K562 (cell line): ENCODE data around the gene TFCP2L1. TPM values are rescaled to one million over a fixed set of nuclear protein-coding genes. Genes with fewer than 3 reads are reported as not detected.

ENCODE experiments used
- ATAC-seq: fragments of 200-7000 bp; cut with Tn5 transposase; 3 replicates; pipeline ENCODE4 v1.9.1; 2020; ENCODE audit warnings: moderate library complexity
- BruUV-seq: library from RNA; stranded (reverse); fragments of 400-500 nt; replicated peaks from 2 replicates; lab custom pipeline; 2021; lab: Mats Ljungman, UMichigan
- CTCF ChIA-PET: fragments of 300-600 bp; formaldehyde crosslinking; extraction: SDS; loops from one replicate; lab custom pipeline; 2021; ENCODE audit warnings: low intra/inter-chr PET ratio; lab: Yijun Ruan, JAX
- POLR2A ChIA-PET: fragments of 300-600, 350-650 bp; sonication (Branson Sonifier 250); formaldehyde crosslinking; extraction: SDS; loops from one replicate; lab custom pipeline; 2021; ENCODE audit warnings: antibody characterized with exemption, inconsistent platforms; lab: Yijun Ruan, JAX
- DNase-seq, 4 experiments: peaks; one replicate each; pipeline versions ENCODE4 v3.0.0 to v3.0.0-alpha.2; 2011 to 2018; ENCODE audit warnings: low spot score in 3 of 4, mixed read lengths in 3 of 4; ENCODE audit errors: extremely low read depth in 1 of 4
- FAIRE-seq: peaks from 2 replicates; lab custom pipeline; 2011; peaks lifted over from hg19 to GRCh38; lab: Jason Lieb, UNC
- H2AFZ ChIP-seq: 2 replicates; pipeline ENCODE4 v1.6.0; 2011; ENCODE audit warnings: low read depth, low read length, control low read depth, inconsistent platforms
- H3K27ac ChIP-seq: fragments of 200-600 bp; 3 replicates; pipeline ENCODE4 v1.8.0; 2011; ENCODE audit warnings: low read depth, mild to moderate bottlenecking, control low read depth, inconsistent platforms, low read length, moderate library complexity, mixed read lengths; ENCODE audit errors: extremely low read depth
- H3K27me3 ChIP-seq, 2 experiments: fragments of 300-600 bp in 1 of 2; 2 replicates in 1 of 2; 3 replicates in 1 of 2; pipeline versions ENCODE4 v1.6.0 to v1.8.0; 2011; ENCODE audit warnings: inconsistent platforms in 2 of 2, low read length in 2 of 2, mild to moderate bottlenecking in 1 of 2, mixed read lengths in 1 of 2, moderate library complexity in 1 of 2; ENCODE audit not compliant: control insufficient read depth in 2 of 2, insufficient read depth in 2 of 2
- H3K36me3 ChIP-seq: fragments of 300-600 bp; 3 replicates; pipeline ENCODE4 v1.8.0; 2011; ENCODE audit warnings: mild to moderate bottlenecking, low read length, inconsistent platforms; ENCODE audit not compliant: control insufficient read depth, insufficient read depth
- H3K4me1 ChIP-seq, 2 experiments: fragments of 200-600 bp in 1 of 2; replicated peaks in 1 of 2; 2 replicates in 1 of 2; 3 replicates in 1 of 2; pipeline versions ENCODE4 v1.5.1 to v1.8.0; 2011; ENCODE audit warnings: inconsistent platforms in 2 of 2, low read length in 2 of 2, mild to moderate bottlenecking in 1 of 2, mixed read lengths in 1 of 2, moderate library complexity in 1 of 2; ENCODE audit not compliant: control insufficient read depth in 2 of 2, insufficient read depth in 2 of 2
- H3K4me2 ChIP-seq: 2 replicates; pipeline ENCODE4 v1.6.1; 2011; ENCODE audit warnings: low read length, control low read depth, inconsistent platforms, mixed read lengths; ENCODE audit not compliant: insufficient read depth
- H3K4me3 ChIP-seq: fragments of 200-600 bp; sonication (generic), shearing (Covaris generic); 2 replicates; pipeline ENCODE4 v1.5.1; 2016; ENCODE audit warnings: control low read depth, inconsistent platforms
- H3K79me2 ChIP-seq: fragments of 200-600 bp; 3 replicates; pipeline ENCODE4 v1.8.0; 2011; ENCODE audit warnings: low read length, inconsistent platforms; ENCODE audit not compliant: control insufficient read depth, insufficient read depth
- H3K9ac ChIP-seq, 2 experiments: 2 replicates each; pipeline versions ENCODE4 v1.6.0 to v1.6.1; 2011; ENCODE audit warnings: low read depth in 2 of 2, low read length in 2 of 2, control low read depth in 1 of 2, inconsistent platforms in 1 of 2, mild to moderate bottlenecking in 1 of 2, mixed read lengths in 1 of 2; ENCODE audit not compliant: insufficient read depth in 1 of 2
- H3K9me1 ChIP-seq: one replicate; pipeline ENCODE4 v1.6.0; 2011; ENCODE audit warnings: inconsistent platforms, mild to moderate bottlenecking, low read length, moderate library complexity; ENCODE audit not compliant: control insufficient read depth, insufficient read depth
- H3K9me3 ChIP-seq: replicated peaks from 2 replicates; pipeline ENCODE4 v1.5.1; 2011; ENCODE audit warnings: low read depth, low read length, inconsistent platforms; ENCODE audit not compliant: control insufficient read depth, insufficient read depth
- H4K20me1 ChIP-seq: replicated peaks from 2 replicates; pipeline ENCODE4 v1.6.1; 2011; ENCODE audit warnings: low read length, inconsistent platforms, mixed read lengths; ENCODE audit not compliant: control insufficient read depth, insufficient read depth
- ARID3A ChIP-seq: IDR thresholded peaks from 2 replicates; pipeline ENCODE4 v1.6.1; 2012; ENCODE audit warnings: low read depth, low read length, improper control_type of control experiment, borderline replicate concordance
- ATF1 ChIP-seq, 2 experiments: fragments of 450-650 bp in 1 of 2; IDR thresholded peaks; 2 replicates each; pipeline ENCODE4 v1.6.1; 2016; ENCODE audit warnings: missing compliant biosample characterization in 1 of 2, missing genetic modification characterization in 1 of 2
- ATF3 ChIP-seq, 2 experiments: fragments of 450-650 bp in 1 of 2; sonication (generic) in 1 of 2; formaldehyde crosslinking in 1 of 2; IDR thresholded peaks in 1 of 2; conservative IDR thresholded peaks in 1 of 2; 2 replicates each; pipeline versions ENCODE4 v1.6.1 to v1.8.1; 2016 to 2023; ENCODE audit warnings: mild to moderate bottlenecking in 2 of 2, moderate library complexity in 2 of 2, inconsistent platforms in 1 of 2, missing genetic modification reagents in 1 of 2
- FOXK2 ChIP-seq, 2 experiments: fragments of 450-650 bp; IDR thresholded peaks in 1 of 2; conservative IDR thresholded peaks in 1 of 2; 2 replicates each; pipeline ENCODE4 v1.6.1; 2016; ENCODE audit warnings: low read depth in 2 of 2, mild to moderate bottlenecking in 1 of 2
- FUS ChIP-seq: fragments of 200-400 bp; formaldehyde crosslinking; optimal IDR thresholded peaks from 2 replicates; pipeline ENCODE3; 2017; ENCODE audit warnings: low read depth, low read length
- SMC3 ChIP-seq: conservative IDR thresholded peaks from 2 replicates; pipeline ENCODE4 v1.6.1; 2011; ENCODE audit warnings: low read depth, low read length, improper control_type of control experiment; ENCODE audit not compliant: insufficient read depth
- SPI1 ChIP-seq: IDR thresholded peaks from 2 replicates; pipeline ENCODE4 v1.6.1; 2011; ENCODE audit warnings: low read depth, low read length, control low read depth, borderline replicate concordance
- ZNF197 ChIP-seq: fragments of 200-800 bp; sonication (Bioruptor generic); IDR thresholded peaks from 2 replicates; pipeline ENCODE4 v1.6.1; 2016; ENCODE audit warnings: low read depth, missing genetic modification characterization, missing compliant biosample characterization
- ZNF431 ChIP-seq: sonication (generic); formaldehyde crosslinking; IDR thresholded peaks from 2 replicates; pipeline ENCODE4 v1.8.0; 2022; ENCODE audit warnings: mild to moderate bottlenecking, missing genetic modification reagents
- ZNF696 ChIP-seq: fragments of 250-450 bp; sonication (Bioruptor Pico); conservative IDR thresholded peaks from 2 replicates; pipeline ENCODE4 v1.4.0; 2020; ENCODE audit warnings: mild to moderate bottlenecking, moderate library complexity
- WGBS: fragments of 100-300 bp; shearing (Covaris generic); methylation state at CpG from one replicate; pipeline ENCODE4 v1.1.6; 2016; ENCODE audit warnings: low coverage, mixed read lengths; ENCODE audit not compliant: insufficient coverage; ENCODE audit errors: missing lambda C conversion rate; 5-methylcytosine and 5-hydroxymethylcytosine counted together
- in situ Hi-C: fragments of 300-500 bp; cut with MboI; formaldehyde crosslinking; loops from 4 replicates; pipeline ENCODE4 v1.15.0; 2018; ENCODE audit warnings: inconsistent platforms, mixed read lengths
- intact Hi-C: fragments of 100-400 bp; cut with micrococcal nuclease; formaldehyde crosslinking; loops from 2 replicates; pipeline ENCODE4 v1.14.2; 2022
- polyA plus RNA-seq, 8 experiments: library from polyadenylated mRNA; depleted of rRNA in 4 of 8; stranded (reverse) in 5 of 8; unstranded in 3 of 8; fragments of >200 nt; fragmentation: Nextera tagmentation in 2 of 8; fragmentation: Illumina TruSeq in 1 of 8; extraction: Ambion mirVana in 2 of 8; extraction: Trizol in 1 of 8; gene quantifications; 2 replicates each; pipeline versions ENCODE4 v1.2.1 to v1.2.3, GENCODE V29; 2011 to 2014; ENCODE audit warnings: inconsistent platforms in 1 of 8, missing spikeins in 1 of 8
- total RNA-seq, 7 experiments: library from RNA; depleted of rRNA in 6 of 7; stranded (reverse); fragments of >200 nt in 6 of 7; fragmentation: Illumina TruSeq in 2 of 7; extraction: Trizol in 2 of 7; gene quantifications; 2 replicates each; pipeline versions ENCODE4 v1.2.1 to v1.2.3, GENCODE V29; 2011 to 2021; ENCODE audit warnings: low replicate concordance in 1 of 7
- TF ChIP-seq, protein P1 (sequence below): fragments of 450-650 bp; conservative IDR thresholded peaks from 2 replicates; pipeline ENCODE4 v1.6.1; 2016; ENCODE audit warnings: missing genetic modification characterization, low read depth, mild to moderate bottlenecking, missing compliant biosample characterization, moderate library complexity
- TF ChIP-seq, protein P2 (sequence below), 2 experiments: IDR thresholded peaks; 2 replicates each; pipeline ENCODE4 v1.6.1; 2011; ENCODE audit warnings: borderline replicate concordance in 1 of 2, control low read depth in 1 of 2, low read depth in 1 of 2, low read length in 1 of 2, mild to moderate bottlenecking in 1 of 2, mixed read lengths in 1 of 2, moderate library complexity in 1 of 2; ENCODE audit not compliant: insufficient read depth in 1 of 2, insufficient read length in 1 of 2, poor library complexity in 1 of 2, severe bottlenecking in 1 of 2; ENCODE audit errors: extremely low read depth in 1 of 2

The TFCP2L1 gene
- total and polyA plus RNA-seq, 9 of the 15 experiments (the other 6 are each of a cell fraction or from before 2014, with no cell fraction given), result 0.08 to 1.00 (median 0.42) TPM

DNA sequence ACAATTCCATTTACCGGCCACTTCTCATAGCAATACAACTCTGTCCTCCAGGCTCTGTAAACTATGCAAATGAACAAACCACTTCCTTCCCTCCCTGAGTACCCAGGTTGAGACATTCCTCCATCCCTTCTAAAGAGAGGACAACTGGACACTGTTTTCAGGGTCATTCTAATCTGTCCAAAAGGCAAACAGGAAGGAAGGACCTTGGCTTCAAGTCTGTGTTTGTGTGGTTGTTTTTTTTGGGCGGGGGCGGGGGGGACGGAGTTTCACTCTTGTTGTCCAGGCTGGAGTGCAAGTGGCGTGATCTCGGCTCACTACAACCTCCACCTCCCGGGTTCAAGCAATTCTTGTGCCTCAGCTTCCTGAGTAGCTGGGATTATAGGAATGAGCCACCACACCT lies 3.3 kb downstream of the TFCP2L1 start (continued):
- TF ChIP-seq FOXK2 (conservative IDR thresholded peaks at IDR 0.05 in 1 of 2, IDR thresholded peaks at IDR 0.05 in 1 of 2; ENCODE audit: low read depth in 2 of 2), result no peak
- TF ChIP-seq ATF3 (IDR thresholded peaks at IDR 0.05), result no peak
- no peak for TF ChIP-seq ATF3 (CRISPR knock-in tag; conservative IDR thresholded peaks at IDR 0.05)
- TF ChIP-seq ATF1 (CRISPR knock-in tag; IDR thresholded peaks at IDR 0.05), result no peak
- no peak for TF ChIP-seq ATF1 (tag; IDR thresholded peaks at IDR 0.05)

DNA sequence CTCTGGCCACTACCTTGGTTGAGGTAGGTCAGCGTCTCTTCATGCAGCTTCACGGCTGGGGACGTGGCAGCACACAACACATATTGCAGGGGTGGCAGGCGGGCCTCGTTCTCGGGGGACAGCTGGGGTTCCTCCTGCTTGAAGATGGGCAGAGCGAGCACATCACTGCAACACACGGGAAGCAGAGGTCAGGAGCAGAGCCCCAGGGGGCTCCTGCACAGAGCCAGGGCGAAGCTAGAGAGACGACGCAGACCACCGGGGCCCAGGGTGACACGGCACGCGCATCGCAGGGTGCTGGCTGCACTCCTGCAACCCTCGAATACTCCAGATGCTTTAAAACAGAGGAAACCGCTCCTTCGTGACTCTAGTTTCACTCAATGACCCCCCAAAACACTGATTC lies 3.9 kb downstream of the TFCP2L1 start:
- H2AFZ ChIP-seq, result no peak overlapping the region
- in situ Hi-C loops (no loop called here), intact Hi-C loops (no loop called here)
- ChIA-PET CTCF (no interaction called here), POLR2A (interaction anchor here (0.6 to 0.9 kb wide), 2 partner anchors 42 to 487 kb away, joined by 3 to 4 read pairs; no protein-coding TSS in a partner anchor)
- H3K27ac ChIP-seq, result no peak overlapping the region
- 50% methylated on average over 19 of the region's 19 CpGs for WGBS
- ATAC-seq (no peak), DNase-seq (no peak), FAIRE-seq (no peak)
- H3K9ac ChIP-seq, result 0 out of 4 replicates have a peak overlapping the region, but pooled peaks of 1 of the 2 experiments have one; percentile 26
- BruUV-seq, result no TSS peak
- H3K9me1 ChIP-seq, result no peaks in the 10 kb centered on the region
- H3K4me2 ChIP-seq, result no peak overlapping the region
- peaks cover 0 to 18% of the 10 kb centered on the region in 2 experiments; a peak in 3 of 5 replicates for H3K4me1 ChIP-seq
- peaks cover 8 to 40% of the 10 kb centered on the region in 2 experiments; a peak in 3 of 5 replicates for H3K27me3 ChIP-seq
- no peaks in the 10 kb centered on the region for H3K79me2 ChIP-seq
- 0 out of 2 replicates have a peak, but pooled peaks cover 3% of the 10 kb centered on the region for H4K20me1 ChIP-seq
- H3K4me3 ChIP-seq, result no peak overlapping the region
- H3K9me3 ChIP-seq, result no peaks in the 10 kb centered on the region
- no peaks in the 10 kb centered on the region for H3K36me3 ChIP-seq
- TF ChIP-seq SPI1 (no peak), ARID3A (no peak), ZNF431 (CRISPR knock-in tag) (no peak), ZNF197 (CRISPR knock-in tag) (no peak), FUS (no peak), SMC3 (no peak), ZNF696 (CRISPR knock-in tag) (no peak)
- TF ChIP-seq, protein P1, sequence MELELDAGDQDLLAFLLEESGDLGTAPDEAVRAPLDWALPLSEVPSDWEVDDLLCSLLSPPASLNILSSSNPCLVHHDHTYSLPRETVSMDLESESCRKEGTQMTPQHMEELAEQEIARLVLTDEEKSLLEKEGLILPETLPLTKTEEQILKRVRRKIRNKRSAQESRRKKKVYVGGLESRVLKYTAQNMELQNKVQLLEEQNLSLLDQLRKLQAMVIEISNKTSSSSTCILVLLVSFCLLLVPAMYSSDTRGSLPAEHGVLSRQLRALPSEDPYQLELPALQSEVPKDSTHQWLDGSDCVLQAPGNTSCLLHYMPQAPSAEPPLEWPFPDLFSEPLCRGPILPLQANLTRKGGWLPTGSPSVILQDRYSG (tag), result no peak
- TF ChIP-seq, protein P2, sequence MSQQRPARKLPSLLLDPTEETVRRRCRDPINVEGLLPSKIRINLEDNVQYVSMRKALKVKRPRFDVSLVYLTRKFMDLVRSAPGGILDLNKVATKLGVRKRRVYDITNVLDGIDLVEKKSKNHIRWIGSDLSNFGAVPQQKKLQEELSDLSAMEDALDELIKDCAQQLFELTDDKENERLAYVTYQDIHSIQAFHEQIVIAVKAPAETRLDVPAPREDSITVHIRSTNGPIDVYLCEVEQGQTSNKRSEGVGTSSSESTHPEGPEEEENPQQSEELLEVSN (IDR thresholded peaks at IDR 0.05; ENCODE audit: borderline replicate concordance in 1 of 2, extremely low read depth in 1 of 2, insufficient read depth in 1 of 2, insufficient read length in 1 of 2, low read depth in 1 of 2, low read length in 1 of 2, poor library complexity in 1 of 2, severe bottlenecking in 1 of 2), result no peak
